ENCODE data around the gene RIMKLA. TPM values are rescaled to one million over a fixed set of nuclear protein-coding genes. Genes with fewer than 3 reads are reported as not detected.
A peak's percentile ranks its signal among the peaks of the same experiment; 100 is the strongest.

Gene RIMKLA
- total and polyA plus RNA-seq, 2 of the 13 experiments (the other 11 are each of a cell fraction or from before 2014, with no cell fraction given): 2.5 to 3.8 TPM

DNA sequence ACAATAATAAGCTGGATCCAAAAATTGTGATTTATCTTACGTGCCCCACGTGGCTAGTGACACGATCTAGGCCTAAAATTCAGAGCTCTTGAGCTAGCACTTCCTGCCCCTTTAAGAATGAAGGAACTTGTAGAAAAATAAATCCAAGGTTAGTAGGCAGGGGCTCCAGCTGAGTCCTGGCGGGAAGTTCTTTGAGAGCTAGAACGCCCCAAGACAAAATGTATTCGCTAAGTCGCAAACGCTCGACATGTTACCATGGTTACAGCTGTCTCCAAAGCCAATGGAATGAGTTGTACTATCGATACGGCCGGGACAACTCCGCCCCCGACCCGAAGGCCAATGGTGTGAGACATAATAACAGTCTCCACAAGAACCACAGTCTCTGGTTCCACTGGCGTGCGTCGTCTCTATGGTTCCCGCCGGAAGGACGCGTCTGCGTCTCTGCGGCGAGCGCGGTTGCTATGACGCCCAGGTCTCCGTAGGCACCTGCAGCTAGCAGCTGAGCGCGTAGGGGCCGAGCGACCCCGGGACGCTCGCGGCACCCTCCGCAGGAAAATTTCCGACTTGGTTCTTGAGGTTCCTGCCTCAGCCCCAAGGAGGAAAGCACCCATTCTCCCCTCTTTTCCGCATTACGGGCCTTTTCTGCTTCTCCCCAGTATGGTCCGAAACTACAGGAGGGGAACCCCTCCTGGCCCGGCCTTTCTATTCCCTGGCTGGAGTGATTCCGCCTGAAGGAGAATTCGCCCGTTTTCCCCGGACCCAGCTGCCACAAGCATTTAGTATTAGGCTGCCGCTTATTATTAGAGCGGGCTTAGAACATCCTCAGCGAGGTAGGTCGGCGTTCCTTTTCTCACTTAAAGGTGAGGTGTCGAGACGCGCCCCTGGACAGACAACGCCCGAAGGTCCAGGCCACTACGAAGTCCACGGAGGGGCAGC is 82.5 kb downstream of the RIMKLA start, which contains the start of gene CCDC30 (continued):
- TF ChIP-seq, protein P1, sequence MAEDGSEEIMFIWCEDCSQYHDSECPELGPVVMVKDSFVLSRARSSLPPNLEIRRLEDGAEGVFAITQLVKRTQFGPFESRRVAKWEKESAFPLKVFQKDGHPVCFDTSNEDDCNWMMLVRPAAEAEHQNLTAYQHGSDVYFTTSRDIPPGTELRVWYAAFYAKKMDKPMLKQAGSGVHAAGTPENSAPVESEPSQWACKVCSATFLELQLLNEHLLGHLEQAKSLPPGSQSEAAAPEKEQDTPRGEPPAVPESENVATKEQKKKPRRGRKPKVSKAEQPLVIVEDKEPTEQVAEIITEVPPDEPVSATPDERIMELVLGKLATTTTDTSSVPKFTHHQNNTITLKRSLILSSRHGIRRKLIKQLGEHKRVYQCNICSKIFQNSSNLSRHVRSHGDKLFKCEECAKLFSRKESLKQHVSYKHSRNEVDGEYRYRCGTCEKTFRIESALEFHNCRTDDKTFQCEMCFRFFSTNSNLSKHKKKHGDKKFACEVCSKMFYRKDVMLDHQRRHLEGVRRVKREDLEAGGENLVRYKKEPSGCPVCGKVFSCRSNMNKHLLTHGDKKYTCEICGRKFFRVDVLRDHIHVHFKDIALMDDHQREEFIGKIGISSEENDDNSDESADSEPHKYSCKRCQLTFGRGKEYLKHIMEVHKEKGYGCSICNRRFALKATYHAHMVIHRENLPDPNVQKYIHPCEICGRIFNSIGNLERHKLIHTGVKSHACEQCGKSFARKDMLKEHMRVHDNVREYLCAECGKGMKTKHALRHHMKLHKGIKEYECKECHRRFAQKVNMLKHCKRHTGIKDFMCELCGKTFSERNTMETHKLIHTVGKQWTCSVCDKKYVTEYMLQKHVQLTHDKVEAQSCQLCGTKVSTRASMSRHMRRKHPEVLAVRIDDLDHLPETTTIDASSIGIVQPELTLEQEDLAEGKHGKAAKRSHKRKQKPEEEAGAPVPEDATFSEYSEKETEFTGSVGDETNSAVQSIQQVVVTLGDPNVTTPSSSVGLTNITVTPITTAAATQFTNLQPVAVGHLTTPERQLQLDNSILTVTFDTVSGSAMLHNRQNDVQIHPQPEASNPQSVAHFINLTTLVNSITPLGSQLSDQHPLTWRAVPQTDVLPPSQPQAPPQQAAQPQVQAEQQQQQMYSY (CRISPR knock-in tag; IDR thresholded peaks at IDR 0.05): no peak
- TF ChIP-seq, protein P2, sequence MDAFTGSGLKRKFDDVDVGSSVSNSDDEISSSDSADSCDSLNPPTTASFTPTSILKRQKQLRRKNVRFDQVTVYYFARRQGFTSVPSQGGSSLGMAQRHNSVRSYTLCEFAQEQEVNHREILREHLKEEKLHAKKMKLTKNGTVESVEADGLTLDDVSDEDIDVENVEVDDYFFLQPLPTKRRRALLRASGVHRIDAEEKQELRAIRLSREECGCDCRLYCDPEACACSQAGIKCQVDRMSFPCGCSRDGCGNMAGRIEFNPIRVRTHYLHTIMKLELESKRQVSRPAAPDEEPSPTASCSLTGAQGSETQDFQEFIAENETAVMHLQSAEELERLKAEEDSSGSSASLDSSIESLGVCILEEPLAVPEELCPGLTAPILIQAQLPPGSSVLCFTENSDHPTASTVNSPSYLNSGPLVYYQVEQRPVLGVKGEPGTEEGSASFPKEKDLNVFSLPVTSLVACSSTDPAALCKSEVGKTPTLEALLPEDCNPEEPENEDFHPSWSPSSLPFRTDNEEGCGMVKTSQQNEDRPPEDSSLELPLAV (CRISPR knock-in tag; conservative IDR thresholded peaks at IDR 0.05; ENCODE audit: low read depth): no peak
- TF ChIP-seq MED1 (CRISPR knock-in tag; IDR thresholded peaks at IDR 0.05): no peak
- TF ChIP-seq, protein P3, sequence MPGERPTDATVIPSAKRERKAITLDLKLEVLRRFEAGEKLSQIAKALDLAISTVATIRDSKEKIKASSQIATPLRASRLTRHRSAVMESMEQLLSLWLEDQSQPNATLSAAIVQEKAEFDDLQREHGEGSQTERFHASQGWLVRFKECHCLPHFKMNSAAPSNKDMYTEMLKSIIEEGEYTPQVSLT (CRISPR knock-in tag; IDR thresholded peaks at IDR 0.05; ENCODE audit: borderline replicate concordance, low read depth): no peak
- TF ChIP-seq YEATS4 (CRISPR knock-in tag; IDR thresholded peaks at IDR 0.05; ENCODE audit: borderline replicate concordance): no peak
- no peak for TF ChIP-seq ZKSCAN5 (CRISPR knock-in tag; IDR thresholded peaks at IDR 0.05)
- TF ChIP-seq, protein P4, sequence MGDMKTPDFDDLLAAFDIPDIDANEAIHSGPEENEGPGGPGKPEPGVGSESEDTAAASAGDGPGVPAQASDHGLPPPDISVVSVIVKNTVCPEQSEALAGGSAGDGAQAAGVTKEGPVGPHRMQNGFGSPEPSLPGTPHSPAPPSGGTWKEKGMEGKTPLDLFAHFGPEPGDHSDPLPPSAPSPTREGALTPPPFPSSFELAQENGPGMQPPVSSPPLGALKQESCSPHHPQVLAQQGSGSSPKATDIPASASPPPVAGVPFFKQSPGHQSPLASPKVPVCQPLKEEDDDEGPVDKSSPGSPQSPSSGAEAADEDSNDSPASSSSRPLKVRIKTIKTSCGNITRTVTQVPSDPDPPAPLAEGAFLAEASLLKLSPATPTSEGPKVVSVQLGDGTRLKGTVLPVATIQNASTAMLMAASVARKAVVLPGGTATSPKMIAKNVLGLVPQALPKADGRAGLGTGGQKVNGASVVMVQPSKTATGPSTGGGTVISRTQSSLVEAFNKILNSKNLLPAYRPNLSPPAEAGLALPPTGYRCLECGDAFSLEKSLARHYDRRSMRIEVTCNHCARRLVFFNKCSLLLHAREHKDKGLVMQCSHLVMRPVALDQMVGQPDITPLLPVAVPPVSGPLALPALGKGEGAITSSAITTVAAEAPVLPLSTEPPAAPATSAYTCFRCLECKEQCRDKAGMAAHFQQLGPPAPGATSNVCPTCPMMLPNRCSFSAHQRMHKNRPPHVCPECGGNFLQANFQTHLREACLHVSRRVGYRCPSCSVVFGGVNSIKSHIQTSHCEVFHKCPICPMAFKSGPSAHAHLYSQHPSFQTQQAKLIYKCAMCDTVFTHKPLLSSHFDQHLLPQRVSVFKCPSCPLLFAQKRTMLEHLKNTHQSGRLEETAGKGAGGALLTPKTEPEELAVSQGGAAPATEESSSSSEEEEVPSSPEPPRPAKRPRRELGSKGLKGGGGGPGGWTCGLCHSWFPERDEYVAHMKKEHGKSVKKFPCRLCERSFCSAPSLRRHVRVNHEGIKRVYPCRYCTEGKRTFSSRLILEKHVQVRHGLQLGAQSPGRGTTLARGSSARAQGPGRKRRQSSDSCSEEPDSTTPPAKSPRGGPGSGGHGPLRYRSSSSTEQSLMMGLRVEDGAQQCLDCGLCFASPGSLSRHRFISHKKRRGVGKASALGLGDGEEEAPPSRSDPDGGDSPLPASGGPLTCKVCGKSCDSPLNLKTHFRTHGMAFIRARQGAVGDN (CRISPR knock-in tag; IDR thresholded peaks at IDR 0.05): peak; percentile 69
- no peak for TF ChIP-seq ARNTL (CRISPR knock-in tag; IDR thresholded peaks at IDR 0.05)
- TF ChIP-seq MBD4 (IDR thresholded peaks at IDR 0.05; ENCODE audit: borderline replicate concordance, low read length): no peak
- TF ChIP-seq, protein P5, sequence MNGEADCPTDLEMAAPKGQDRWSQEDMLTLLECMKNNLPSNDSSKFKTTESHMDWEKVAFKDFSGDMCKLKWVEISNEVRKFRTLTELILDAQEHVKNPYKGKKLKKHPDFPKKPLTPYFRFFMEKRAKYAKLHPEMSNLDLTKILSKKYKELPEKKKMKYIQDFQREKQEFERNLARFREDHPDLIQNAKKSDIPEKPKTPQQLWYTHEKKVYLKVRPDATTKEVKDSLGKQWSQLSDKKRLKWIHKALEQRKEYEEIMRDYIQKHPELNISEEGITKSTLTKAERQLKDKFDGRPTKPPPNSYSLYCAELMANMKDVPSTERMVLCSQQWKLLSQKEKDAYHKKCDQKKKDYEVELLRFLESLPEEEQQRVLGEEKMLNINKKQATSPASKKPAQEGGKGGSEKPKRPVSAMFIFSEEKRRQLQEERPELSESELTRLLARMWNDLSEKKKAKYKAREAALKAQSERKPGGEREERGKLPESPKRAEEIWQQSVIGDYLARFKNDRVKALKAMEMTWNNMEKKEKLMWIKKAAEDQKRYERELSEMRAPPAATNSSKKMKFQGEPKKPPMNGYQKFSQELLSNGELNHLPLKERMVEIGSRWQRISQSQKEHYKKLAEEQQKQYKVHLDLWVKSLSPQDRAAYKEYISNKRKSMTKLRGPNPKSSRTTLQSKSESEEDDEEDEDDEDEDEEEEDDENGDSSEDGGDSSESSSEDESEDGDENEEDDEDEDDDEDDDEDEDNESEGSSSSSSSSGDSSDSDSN (CRISPR knock-in tag; IDR thresholded peaks at IDR 0.05): no peak
- no peak for TF ChIP-seq ZNF251 (CRISPR knock-in tag; IDR thresholded peaks at IDR 0.05)
- no peak for TF ChIP-seq ARNT (IDR thresholded peaks at IDR 0.05)
- no peak for TF ChIP-seq ATAD3A (CRISPR knock-in tag; IDR thresholded peaks at IDR 0.05)
- no peak for TF ChIP-seq HHEX (CRISPR knock-in tag; IDR thresholded peaks at IDR 0.05)

Data from HepG2 (cell line).